Activated CD4-positive, alpha-beta T cell treated with anti-CD3 and anti-CD28 coated beads, Interleukin-2, amount 50 U/mL, for 4 hours (primary cell): Measurements from ENCODE around the gene MGARP.
"Not testable (repeated sequence)": the region's sequence is repeated elsewhere in the genome, so short reads cannot be mapped to it uniquely, and the experiment has no call there.

Experiments
- DNase-seq, 2 experiments: peaks; one replicate each; pipeline ENCODE4 v3.0.0-alpha.2; 2020

The MGARP gene

GRCh38 chr4:139295206-139295941 lies 15.3 kb upstream of the MGARP start:
- peak; percentile 97 to 98 for DNase-seq

GRCh38 chr4:139286186-139286698 lies 6.2 kb upstream of the MGARP start:
- no peak for DNase-seq

- DNase-seq: no peak
Observed at GRCh38 chr4:139282721-139283075, 2.7 kb upstream of the MGARP start.

- no peak for DNase-seq
Observed at GRCh38 chr4:139282065-139282720, 2.2 kb upstream of the MGARP start.

- no peak for DNase-seq
Observed at GRCh38 chr4:139278912-139279759, 889 bp downstream of the MGARP start.

- DNase-seq: no peak
Observed at GRCh38 chr4:139278485-139278884, 1.5 kb downstream of the MGARP start.

- DNase-seq: no peak
Observed at GRCh38 chr4:139275281-139275735, 4.7 kb downstream of the MGARP start.

- no peak for DNase-seq
Observed at GRCh38 chr4:139274790-139275189, 5.2 kb downstream of the MGARP start.

- DNase-seq: no peak
Observed at GRCh38 chr4:139273835-139274234, 6.2 kb downstream of the MGARP start.

GRCh38 chr4:139267301-139267700 lies 12.7 kb downstream of the MGARP start:
- no peak for DNase-seq

GRCh38 chr4:139266583-139267257 lies 13.3 kb downstream of the MGARP start:
- peak; percentile 30 to 41 for DNase-seq

GRCh38 chr4:139266208-139266582 lies 13.8 kb downstream of the MGARP start:
- no peak for DNase-seq

- no peak for DNase-seq
Observed at GRCh38 chr4:139265654-139266053, 14.4 kb downstream of the MGARP start.

- no peak for DNase-seq
Observed at GRCh38 chr4:139256349-139256748, 23.7 kb downstream of the MGARP start.

GRCh38 chr4:139255581-139255980 lies 24.4 kb downstream of the MGARP start:
- not testable (repeated sequence) for DNase-seq

GRCh38 chr4:139253713-139254112 lies 26.3 kb downstream of the MGARP start:
- DNase-seq: no peak

GRCh38 chr4:139253046-139253445 lies 27.0 kb downstream of the MGARP start:
- DNase-seq: no peak

GRCh38 chr4:139247700-139248238 lies 32.3 kb downstream of the MGARP start:
- no peak for DNase-seq

- no peak for DNase-seq
Observed at GRCh38 chr4:139247241-139247640, 32.8 kb downstream of the MGARP start.

GRCh38 chr4:139246166-139246565 lies 33.9 kb downstream of the MGARP start:
- DNase-seq: no peak

- no peak for DNase-seq
Observed at GRCh38 chr4:139245590-139245989, 34.4 kb downstream of the MGARP start.
